WTC11 (cell line): ENCODE measurements around the gene METTL18. TPM values are rescaled to one million over a fixed set of nuclear protein-coding genes. Genes with fewer than 3 reads are reported as not detected.

Experiments used
- ATAC-seq: fragments of 200-7000 bp; cut with Tn5 transposase; 2 replicates; pipeline ENCODE4 v1.10.0; 2021; ENCODE audit warnings: mild to moderate bottlenecking, moderate library complexity
- CTCF ChIA-PET: fragments of 300-600 bp; sonication (Branson Sonifier 250); formaldehyde crosslinking; loops from one replicate; lab custom pipeline; 2021; ENCODE audit warnings: antibody characterized with exemption; lab: Charles Lee
- POLR2A ChIA-PET: fragments of 350-600 bp; sonication (Branson Sonifier 250); formaldehyde crosslinking; loops from one replicate; lab custom pipeline; 2021; ENCODE audit warnings: antibody characterized with exemption; lab: Charles Lee
- DNase-seq: peaks from one replicate; pipeline ENCODE4 v3.0.0; 2021; ENCODE audit warnings: low spot score
- H3K27ac Mint-ChIP-seq: 2 replicates; pipeline ENCODE4 v1.8.0; 2021; ENCODE audit warnings: mixed read lengths
- H3K27me3 Mint-ChIP-seq: 2 replicates; pipeline ENCODE4 v1.8.0; 2021; ENCODE audit warnings: low read depth, mild to moderate bottlenecking, moderate library complexity, mixed read lengths
- H3K36me3 Mint-ChIP-seq: 2 replicates; pipeline ENCODE4 v1.8.0; 2021; ENCODE audit warnings: mixed read lengths
- H3K4me1 Mint-ChIP-seq: 2 replicates; pipeline ENCODE4 v1.8.0; 2022; ENCODE audit warnings: mixed read lengths
- H3K4me3 Mint-ChIP-seq: 2 replicates; pipeline ENCODE4 v1.8.0; 2021; ENCODE audit warnings: mild to moderate bottlenecking, moderate library complexity, mixed read lengths
- H3K9me3 Mint-ChIP-seq: 2 replicates; pipeline ENCODE4 v1.8.0; 2021; ENCODE audit warnings: mixed read lengths
- ATF2 ChIP-seq: sonication (generic); formaldehyde crosslinking; IDR thresholded peaks from 2 replicates; pipeline ENCODE4 v1.8.1; 2022; ENCODE audit warnings: low read depth, missing genetic modification reagents, borderline replicate concordance
- ATF6 ChIP-seq: sonication (generic); formaldehyde crosslinking; IDR thresholded peaks from 2 replicates; pipeline ENCODE4 v1.8.1; 2023; ENCODE audit warnings: mild to moderate bottlenecking, missing genetic modification reagents
- CREB1 ChIP-seq: sonication (generic); formaldehyde crosslinking; IDR thresholded peaks from 2 replicates; pipeline ENCODE4 v1.8.0; 2023; ENCODE audit warnings: mild to moderate bottlenecking, missing genetic modification reagents
- CTCF ChIP-seq: fragments of 200-600 bp; IDR thresholded peaks from 2 replicates; pipeline ENCODE4 v1.8.0; 2022; ENCODE audit warnings: antibody characterized with exemption
- ERG ChIP-seq: fragments of 250-450 bp; sonication (Bioruptor Pico); IDR thresholded peaks from 2 replicates; pipeline ENCODE4 v1.8.0; 2021; ENCODE audit warnings: mild to moderate bottlenecking
- ESRRA ChIP-seq: sonication (generic); formaldehyde crosslinking; IDR thresholded peaks from 2 replicates; pipeline ENCODE4 v1.8.1; 2022; ENCODE audit warnings: mild to moderate bottlenecking, missing genetic modification reagents, borderline replicate concordance
- FOXP1 ChIP-seq: sonication (generic); formaldehyde crosslinking; IDR thresholded peaks from 2 replicates; pipeline ENCODE4 v1.8.0; 2022; ENCODE audit warnings: missing genetic modification reagents, mild to moderate bottlenecking, moderate library complexity, borderline replicate concordance
- FOXP4 ChIP-seq: sonication (generic); formaldehyde crosslinking; IDR thresholded peaks from 2 replicates; pipeline ENCODE4 v1.8.0; 2022; ENCODE audit warnings: mild to moderate bottlenecking, missing genetic modification reagents
- GRHL2 ChIP-seq: fragments of 250-450 bp; sonication (Bioruptor Pico); IDR thresholded peaks from 2 replicates; pipeline ENCODE4 v1.8.0; 2022; ENCODE audit warnings: mild to moderate bottlenecking, moderate library complexity; ENCODE audit not compliant: insufficient replicate concordance, severe bottlenecking
- IRF1 ChIP-seq: sonication (generic); formaldehyde crosslinking; IDR thresholded peaks from 2 replicates; pipeline ENCODE4 v1.8.0; 2023; ENCODE audit warnings: missing genetic modification reagents
- MXD4 ChIP-seq: fragments of 250-450 bp; sonication (Bioruptor Pico); IDR thresholded peaks from 2 replicates; pipeline ENCODE4 v1.8.0; 2021; ENCODE audit warnings: mild to moderate bottlenecking, moderate library complexity, borderline replicate concordance
- MYBL2 ChIP-seq: sonication (generic); formaldehyde crosslinking; IDR thresholded peaks from 2 replicates; pipeline ENCODE4 v1.8.1; 2023; ENCODE audit warnings: mild to moderate bottlenecking, moderate library complexity, missing genetic modification reagents
- NFYB ChIP-seq: sonication (generic); formaldehyde crosslinking; conservative IDR thresholded peaks from 2 replicates; pipeline ENCODE4 v1.8.0; 2022; ENCODE audit warnings: low read depth, missing genetic modification reagents
- NR3C1 ChIP-seq: sonication (generic); formaldehyde crosslinking; conservative IDR thresholded peaks from 2 replicates; pipeline ENCODE4 v1.8.1; 2023; ENCODE audit warnings: low read depth, mild to moderate bottlenecking, missing genetic modification reagents
- PREB ChIP-seq: sonication (generic); formaldehyde crosslinking; IDR thresholded peaks from 2 replicates; pipeline ENCODE4 v1.8.1; 2022; ENCODE audit warnings: mild to moderate bottlenecking, missing genetic modification reagents, moderate library complexity, borderline replicate concordance
- PRRX2 ChIP-seq: fragments of 250-450 bp; sonication (Bioruptor Pico); IDR thresholded peaks from 2 replicates; pipeline ENCODE4 v1.8.0; 2021; ENCODE audit warnings: mild to moderate bottlenecking
- RORB ChIP-seq: fragments of 250-450 bp; sonication (Bioruptor Pico); IDR thresholded peaks from 2 replicates; pipeline ENCODE4 v1.9.0; 2021; ENCODE audit warnings: mild to moderate bottlenecking
- SOX15 ChIP-seq: fragments of 250-450 bp; sonication (Bioruptor Pico); IDR thresholded peaks from 2 replicates; pipeline ENCODE4 v1.9.0; 2021; ENCODE audit warnings: mild to moderate bottlenecking
- SP1 ChIP-seq: sonication (generic); formaldehyde crosslinking; conservative IDR thresholded peaks from 2 replicates; pipeline ENCODE4 v1.8.1; 2022; ENCODE audit warnings: missing genetic modification reagents
- TEAD1 ChIP-seq: sonication (generic); formaldehyde crosslinking; IDR thresholded peaks from 2 replicates; pipeline ENCODE4 v1.8.0; 2022; ENCODE audit warnings: mild to moderate bottlenecking, missing genetic modification reagents
- TEAD4 ChIP-seq: sonication (generic); formaldehyde crosslinking; IDR thresholded peaks from 2 replicates; pipeline ENCODE4 v1.8.0; 2022; ENCODE audit warnings: mild to moderate bottlenecking, missing genetic modification reagents
- ZBTB21 ChIP-seq: sonication (generic); formaldehyde crosslinking; IDR thresholded peaks from 2 replicates; pipeline ENCODE4 v1.8.1; 2023; ENCODE audit warnings: mild to moderate bottlenecking, missing genetic modification reagents, borderline replicate concordance
- ZNF121 ChIP-seq: sonication (generic); formaldehyde crosslinking; IDR thresholded peaks from 2 replicates; pipeline ENCODE4 v1.8.0; 2023; ENCODE audit warnings: missing genetic modification reagents
- ZNF138 ChIP-seq: sonication (generic); formaldehyde crosslinking; conservative IDR thresholded peaks from 2 replicates; pipeline ENCODE4 v1.8.1; 2022; ENCODE audit warnings: mild to moderate bottlenecking, moderate library complexity, missing genetic modification reagents
- ZNF232 ChIP-seq: sonication (generic); formaldehyde crosslinking; IDR thresholded peaks from 2 replicates; pipeline ENCODE4 v1.8.0; 2022; ENCODE audit warnings: mild to moderate bottlenecking, missing genetic modification reagents
- total RNA-seq: library from RNA; stranded (reverse); gene quantifications from 3 replicates; pipeline ENCODE4 v1.2.3, GENCODE V29; 2021

METTL18 gene
- total RNA-seq, 1 experiment from 2014 or later, result 7.7 TPM

GRCh38 chr1:169836198-169836597 lies 41.5 kb upstream of the METTL18 start (continued):
- no peak for TF ChIP-seq CTCF
- no peak for TF ChIP-seq PREB (CRISPR knock-in tag)
- no peak for TF ChIP-seq NR3C1 (CRISPR knock-in tag)
- no peak for TF ChIP-seq ATF2 (CRISPR knock-in tag)
- no peak for TF ChIP-seq PRRX2 (CRISPR knock-in tag)
- TF ChIP-seq ZNF232 (CRISPR knock-in tag), result no peak
- TF ChIP-seq GRHL2 (CRISPR knock-in tag), result no peak
- TF ChIP-seq ATF6, result no peak

- Mint-ChIP-seq H3K9me3 (peaks cover 13% of the 10 kb centered on the region), H3K4me3 (no peak overlapping the region), H3K36me3 (peaks cover 57% of the 10 kb centered on the region), H3K4me1 (no peaks in the 10 kb centered on the region), H3K27ac (no peak overlapping the region), H3K27me3 (no peaks in the 10 kb centered on the region)
- ChIA-PET POLR2A (no interaction called here), CTCF (no interaction called here)
- no peak for TF ChIP-seq ESRRA (CRISPR knock-in tag)
- TF ChIP-seq ZNF138 (CRISPR knock-in tag), result no peak
- TF ChIP-seq RORB (CRISPR knock-in tag), result no peak
- no peak for TF ChIP-seq IRF1 (CRISPR knock-in tag)
- TF ChIP-seq FOXP1 (CRISPR knock-in tag), result no peak
- no peak for TF ChIP-seq FOXP4 (CRISPR knock-in tag)
- TF ChIP-seq SOX15 (CRISPR knock-in tag), result no peak
- DNase-seq (no peak), ATAC-seq (no peak)
These were observed 40.9 kb upstream of the METTL18 start for GRCh38 chr1:169835647-169836046.

GRCh38 chr1:169834869-169835268 lies 40.2 kb upstream of the METTL18 start:
- ATAC-seq, result no peak
- POLR2A ChIA-PET, result no interaction called here
- H3K36me3 Mint-ChIP-seq, result peaks cover 58% of the 10 kb centered on the region

More at GRCh38 chr1:169834869-169835268, 40.2 kb upstream of the METTL18 start:
- Mint-ChIP-seq H3K27me3 (no peaks in the 10 kb centered on the region), H3K9me3 (peaks cover 13% of the 10 kb centered on the region), H3K4me1 (no peaks in the 10 kb centered on the region), H3K4me3 (no peak overlapping the region), H3K27ac (no peak overlapping the region)
- no peak for TF ChIP-seq ZNF121 (CRISPR knock-in tag)
- TF ChIP-seq TEAD4 (CRISPR knock-in tag), result no peak
- TF ChIP-seq NFYB (CRISPR knock-in tag), result no peak
- TF ChIP-seq MXD4 (CRISPR knock-in tag), result no peak
- TF ChIP-seq NR3C1 (CRISPR knock-in tag), result no peak
- no peak for TF ChIP-seq ZBTB21 (CRISPR knock-in tag)
- TF ChIP-seq MYBL2 (CRISPR knock-in tag), result no peak
- TF ChIP-seq CREB1 (CRISPR knock-in tag), result no peak
- TF ChIP-seq SP1 (CRISPR knock-in tag), result no peak
- TF ChIP-seq TEAD1 (CRISPR knock-in tag), result no peak
- no peak for TF ChIP-seq ERG (CRISPR knock-in tag)
- CTCF ChIA-PET, result no interaction called here
- no peak for DNase-seq
